HepG2 (cell line): Measurements from ENCODE around the gene SART1. TPM values are rescaled to one million over a fixed set of nuclear protein-coding genes. Genes with fewer than 3 reads are reported as not detected.
A peak's percentile ranks its signal among the peaks of the same experiment; 100 is the strongest.

Source experiments
- ATAC-seq: fragments of 200-7000 bp; cut with Tn5 transposase; 3 replicates; pipeline ENCODE4 v1.9.1; 2020; ENCODE audit warnings: mild to moderate bottlenecking, moderate library complexity
- BruUV-seq: library from RNA; stranded (reverse); fragments of 400-500 nt; replicated peaks from 2 replicates; lab custom pipeline; 2021; lab: Mats Ljungman, UMichigan
- CTCF ChIA-PET: fragments of 300-600 bp; formaldehyde crosslinking; extraction: SDS; loops from one replicate; lab custom pipeline; 2021; ENCODE audit warnings: low total read pairs, inconsistent platforms, low intra/inter-chr PET ratio; lab: Yijun Ruan, JAX
- POLR2A ChIA-PET: fragments of 350-600 bp; sonication (Branson Sonifier 250); formaldehyde crosslinking; loops from one replicate; lab custom pipeline; 2020; ENCODE audit warnings: antibody characterized with exemption, inconsistent platforms; lab: Yijun Ruan, JAX
- DNase-seq: peaks from one replicate; pipeline ENCODE4 v3.0.0-alpha.2; 2015; ENCODE audit warnings: low spot score
- FAIRE-seq: peaks from 3 replicates; lab custom pipeline; 2011; peaks lifted over from hg19 to GRCh38; lab: Jason Lieb, UNC
- H2AFZ ChIP-seq: one replicate; pipeline ENCODE4 v1.6.1; 2011; ENCODE audit warnings: low read length, inconsistent platforms
- H3K27ac ChIP-seq: fragments of 300-600 bp; 3 replicates; pipeline ENCODE4 v1.8.0; 2011; ENCODE audit warnings: mixed run types, mild to moderate bottlenecking, mixed read lengths, low read length, inconsistent platforms; ENCODE audit not compliant: insufficient read depth; ENCODE audit errors: extremely low read length
- H3K27me3 ChIP-seq, 2 experiments: fragments of 200-600 bp in 1 of 2; 2 replicates in 1 of 2; 3 replicates in 1 of 2; pipeline versions ENCODE4 v1.6.0 to v1.8.0; 2011; ENCODE audit warnings: low read length in 2 of 2, mild to moderate bottlenecking in 2 of 2, moderate library complexity in 2 of 2, inconsistent platforms in 1 of 2; ENCODE audit not compliant: insufficient read depth in 2 of 2, control insufficient read depth in 1 of 2
- H3K36me3 ChIP-seq, 2 experiments: fragments of 200-600 bp in 1 of 2; replicated peaks in 1 of 2; 2 replicates in 1 of 2; 3 replicates in 1 of 2; pipeline versions ENCODE4 v1.5.1 to v1.8.0; 2011; ENCODE audit warnings: low read length in 2 of 2, inconsistent platforms in 1 of 2; ENCODE audit not compliant: insufficient read depth in 2 of 2, control insufficient read depth in 1 of 2
- H3K4me1 ChIP-seq: 2 replicates; pipeline ENCODE4 v1.5.1; 2012; ENCODE audit warnings: low read length, inconsistent platforms; ENCODE audit not compliant: insufficient read depth
- H3K4me2 ChIP-seq: 2 replicates; pipeline ENCODE4 v1.6.0; 2011; ENCODE audit warnings: low read depth, low read length, inconsistent platforms
- H3K4me3 ChIP-seq, 3 experiments: fragments of 200-600 bp in 1 of 3; sonication (generic), shearing (Covaris generic) in 1 of 3; replicated peaks in 1 of 3; 2 replicates each; pipeline ENCODE4 v1.5.1; 2011 to 2016; ENCODE audit warnings: low read length in 3 of 3, inconsistent platforms in 2 of 3, low read depth in 2 of 3, mild to moderate bottlenecking in 2 of 3, control low read depth in 1 of 3, mixed read lengths in 1 of 3; ENCODE audit not compliant: insufficient read depth in 1 of 3
- H3K79me2 ChIP-seq: one replicate; pipeline ENCODE4 v1.6.1; 2011; ENCODE audit warnings: low read length, inconsistent platforms; ENCODE audit not compliant: insufficient read depth
- H3K9ac ChIP-seq: 2 replicates; pipeline ENCODE4 v1.6.0; 2011; ENCODE audit warnings: mild to moderate bottlenecking, low read depth, low read length, inconsistent platforms; ENCODE audit not compliant: insufficient read depth
- H3K9me3 ChIP-seq: 2 replicates; pipeline ENCODE4 v1.5.1; 2012; ENCODE audit warnings: mild to moderate bottlenecking, low read length
- H4K20me1 ChIP-seq: 2 replicates; pipeline ENCODE4 v1.6.0; 2011; ENCODE audit warnings: inconsistent platforms, mild to moderate bottlenecking, low read length, moderate library complexity; ENCODE audit not compliant: insufficient read depth
- FOSL2 ChIP-seq: sonication (generic); formaldehyde crosslinking; IDR thresholded peaks from 2 replicates; pipeline ENCODE4 v1.4.0; 2020; ENCODE audit warnings: missing genetic modification reagents
- KDM3A ChIP-seq: IDR thresholded peaks from 2 replicates; pipeline ENCODE4 v1.6.1; 2018; ENCODE audit warnings: low read depth, missing compliant biosample characterization
- KDM6A ChIP-seq: IDR thresholded peaks from 2 replicates; pipeline ENCODE4 v1.6.1; 2016; ENCODE audit warnings: low read depth
- NR2F6 ChIP-seq, 2 experiments: IDR thresholded peaks; 2 replicates each; pipeline ENCODE4 v1.6.1; 2016; ENCODE audit warnings: antibody characterized with exemption in 1 of 2, mild to moderate bottlenecking in 1 of 2
- PHF5A ChIP-seq: IDR thresholded peaks from one replicate; pipeline ENCODE4 v1.6.1; 2018; ENCODE audit warnings: low read depth, missing genetic modification reagents; ENCODE audit not compliant: unreplicated experiment
- XBP1 ChIP-seq: sonication (generic); formaldehyde crosslinking; IDR thresholded peaks from 2 replicates; pipeline ENCODE4 v1.5.0; 2020; ENCODE audit warnings: missing genetic modification reagents
- ZBTB21 ChIP-seq: sonication (generic); formaldehyde crosslinking; IDR thresholded peaks from 2 replicates; pipeline ENCODE4 v1.4.0; 2020; ENCODE audit warnings: missing genetic modification reagents
- ZBTB42 ChIP-seq: sonication (generic); formaldehyde crosslinking; IDR thresholded peaks from 2 replicates; pipeline ENCODE4 v1.5.0; 2020; ENCODE audit warnings: mild to moderate bottlenecking, missing genetic modification reagents
- ZNF572 ChIP-seq: sonication (generic); formaldehyde crosslinking; IDR thresholded peaks from 2 replicates; pipeline ENCODE4 v1.5.1; 2020; ENCODE audit warnings: mild to moderate bottlenecking, missing genetic modification reagents
- ZNF777 ChIP-seq: sonication (generic); formaldehyde crosslinking; IDR thresholded peaks from 2 replicates; pipeline ENCODE4 v1.4.0; 2020; ENCODE audit warnings: missing genetic modification reagents
- WGBS: methylation state at CpG from one replicate; pipeline ENCODE4 v1.1.6; 2017; ENCODE audit warnings: low lambda C conversion rate; 5-methylcytosine and 5-hydroxymethylcytosine counted together
- in situ Hi-C: cut with HindIII; loops from 2 replicates; pipeline ENCODE4 v1.10.0; 2017; ENCODE audit warnings: low pct_unique_long_range_greater_than_20kb; ENCODE audit not compliant: extremely low pct_ligation_motif_present
- intact Hi-C: fragments of 100-400 bp; cut with micrococcal nuclease; formaldehyde crosslinking; loops from one replicate; pipeline ENCODE4 v1.10.0; 2022; ENCODE audit not compliant: unreplicated experiment
- polyA plus RNA-seq, 8 experiments: library from polyadenylated mRNA; depleted of rRNA in 3 of 8; stranded (reverse) in 7 of 8; unstranded in 1 of 8; fragments of >200 nt; fragmentation: Illumina TruSeq in 4 of 8; extraction: Trizol in 4 of 8; gene quantifications; 2 replicates each; pipeline versions ENCODE4 v1.2.1 to v1.2.3, GENCODE V29; 2011 to 2016; ENCODE audit warnings: low read depth in 4 of 8, missing spikeins in 1 of 8, mixed read lengths in 1 of 8; ENCODE audit not compliant: insufficient read depth in 1 of 8
- total RNA-seq, 5 experiments: library from RNA; depleted of rRNA; stranded (reverse); fragments of >200 nt; fragmentation: Illumina TruSeq; extraction: Trizol; gene quantifications; 2 replicates each; pipeline ENCODE4 v1.2.3, GENCODE V29; 2016; ENCODE audit warnings: low read depth in 1 of 5
- TF ChIP-seq, protein P1 (sequence below): sonication (generic); formaldehyde crosslinking; IDR thresholded peaks from 2 replicates; pipeline ENCODE4 v1.8.0; 2022; ENCODE audit warnings: low read depth, missing genetic modification reagents
- TF ChIP-seq, protein P2 (sequence below): sonication (generic); formaldehyde crosslinking; conservative IDR thresholded peaks from 2 replicates; pipeline ENCODE4 v1.8.1; 2023; ENCODE audit warnings: missing genetic modification reagents

The SART1 gene
- total and polyA plus RNA-seq, 2 of the 13 experiments (the other 11 are each of a cell fraction or from before 2014, with no cell fraction given), result 11.3 to 22.5 TPM

DNA sequence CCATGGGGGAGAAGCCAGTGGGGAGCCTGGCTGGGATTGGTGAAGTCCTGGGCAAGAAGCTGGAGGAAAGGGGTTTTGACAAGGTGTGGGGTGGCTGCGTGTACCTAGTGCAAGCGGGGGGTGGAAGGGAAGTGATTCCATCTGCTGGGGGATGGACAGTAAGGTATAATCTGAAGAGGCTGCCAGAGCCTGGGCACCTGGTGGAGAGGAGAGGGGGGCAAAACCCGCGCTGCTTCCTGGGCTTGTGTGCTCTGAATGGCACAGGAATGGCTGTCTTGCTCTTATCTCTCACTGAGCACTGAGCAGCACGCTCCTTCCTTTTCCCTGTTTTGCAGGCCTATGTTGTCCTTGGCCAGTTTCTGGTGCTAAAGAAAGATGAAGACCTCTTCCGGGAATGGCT is 41.8 kb downstream of the SART1 start:
- Histone ChIP-seq H2AFZ (no peak overlapping the region), H3K9me3 (no peaks in the 10 kb centered on the region), H3K36me3 (peaks cover 15 to 28% of the 10 kb centered on the region in 2 experiments), H3K4me3 (peak overlapping the region; percentile 81 to 92 (median 88)), H3K9ac (peak overlapping the region; percentile 92), H3K4me1 (peaks cover 44% of the 10 kb centered on the region), H4K20me1 (no peaks in the 10 kb centered on the region), H3K27me3 (no peaks in the 10 kb centered on the region; a peak in 2 of 5 replicates), H3K4me2 (peak overlapping the region; percentile 89), H3K27ac (peak overlapping the region; percentile 94), H3K79me2 (peaks cover 33% of the 10 kb centered on the region)
- no TSS peak for BruUV-seq
- ChIA-PET POLR2A (interaction anchor here (0.8 to 1.8 kb wide), 10 partner anchors 18 to 309 kb away, joined by 3 to 16 read pairs (median 5); partner anchors contain the start of genes CATSPER1, CCDC85B, FIBP and KAT5), CTCF (interaction anchor here (1.5 kb wide), 1 partner anchor 14 kb away, joined by 4 read pairs; no protein-coding TSS in a partner anchor)
- DNase-seq, result no peak
- ATAC-seq, result no peak
- in situ Hi-C loops (no loop called here), intact Hi-C loops (no loop called here)
- TF ChIP-seq, protein P1, sequence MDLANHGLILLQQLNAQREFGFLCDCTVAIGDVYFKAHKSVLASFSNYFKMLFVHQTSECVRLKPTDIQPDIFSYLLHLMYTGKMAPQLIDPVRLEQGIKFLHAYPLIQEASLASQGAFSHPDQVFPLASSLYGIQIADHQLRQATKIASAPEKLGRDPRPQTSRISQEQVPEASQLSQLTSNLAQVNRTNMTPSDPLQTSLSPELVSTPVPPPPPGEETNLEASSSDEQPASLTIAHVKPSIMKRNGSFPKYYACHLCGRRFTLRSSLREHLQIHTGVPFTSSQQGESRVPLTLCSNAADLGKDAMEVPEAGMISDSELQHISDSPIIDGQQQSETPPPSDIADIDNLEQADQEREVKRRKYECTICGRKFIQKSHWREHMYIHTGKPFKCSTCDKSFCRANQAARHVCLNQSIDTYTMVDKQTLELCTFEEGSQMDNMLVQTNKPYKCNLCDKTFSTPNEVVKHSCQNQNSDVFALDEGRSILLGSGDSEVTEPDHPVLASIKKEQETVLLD (CRISPR knock-in tag), result no peak
- TF ChIP-seq, protein P2, sequence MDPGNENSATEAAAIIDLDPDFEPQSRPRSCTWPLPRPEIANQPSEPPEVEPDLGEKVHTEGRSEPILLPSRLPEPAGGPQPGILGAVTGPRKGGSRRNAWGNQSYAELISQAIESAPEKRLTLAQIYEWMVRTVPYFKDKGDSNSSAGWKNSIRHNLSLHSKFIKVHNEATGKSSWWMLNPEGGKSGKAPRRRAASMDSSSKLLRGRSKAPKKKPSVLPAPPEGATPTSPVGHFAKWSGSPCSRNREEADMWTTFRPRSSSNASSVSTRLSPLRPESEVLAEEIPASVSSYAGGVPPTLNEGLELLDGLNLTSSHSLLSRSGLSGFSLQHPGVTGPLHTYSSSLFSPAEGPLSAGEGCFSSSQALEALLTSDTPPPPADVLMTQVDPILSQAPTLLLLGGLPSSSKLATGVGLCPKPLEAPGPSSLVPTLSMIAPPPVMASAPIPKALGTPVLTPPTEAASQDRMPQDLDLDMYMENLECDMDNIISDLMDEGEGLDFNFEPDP (CRISPR knock-in tag), result no peak
- no peak for TF ChIP-seq FOSL2 (CRISPR knock-in tag)
- no peak for TF ChIP-seq XBP1 (CRISPR knock-in tag)
- TF ChIP-seq ZNF777 (CRISPR knock-in tag), result no peak
- no peak for TF ChIP-seq ZBTB21 (CRISPR knock-in tag)
- TF ChIP-seq ZNF572 (CRISPR knock-in tag), result no peak
- TF ChIP-seq KDM6A, result no peak
- TF ChIP-seq PHF5A (CRISPR knock-in tag), result no peak
- no peak for TF ChIP-seq KDM3A (CRISPR knock-in tag)
- TF ChIP-seq ZBTB42 (CRISPR knock-in tag), result no peak
- TF ChIP-seq NR2F6 (IDR thresholded peaks at IDR 0.05), result no peak
- TF ChIP-seq NR2F6 (CRISPR knock-in tag; IDR thresholded peaks at IDR 0.05), result no peak
- FAIRE-seq, result no peak
- 80% methylated on average over 5 of the region's 6 CpGs for WGBS
